GM19324 (cell line): ENCODE data around the gene ALG10.
"Not testable (repeated sequence)": the region's sequence is repeated elsewhere in the genome, so short reads cannot be mapped to it uniquely, and the experiment has no call there.

ENCODE experiments used
- ATAC-seq: cut with Tn5 transposase; IDR thresholded peaks from one replicate; pipeline ENCODE4 v1.9.1; 2021; ENCODE audit warnings: mild to moderate bottlenecking, moderate library complexity; ENCODE audit not compliant: unreplicated experiment, low FRiP score

The ALG10 gene

GRCh38 chr12:34022079-34022830, at the start of gene ALG10:
Gene ALG10, plus strand, starts transcription at chr12:34022496. Its CDS starts 104 bp downstream, at chr12:34022600.
- peak; percentile 100 for ATAC-seq

GRCh38 chr12:33972884-33973283, 49.4 kb upstream of the ALG10 start:
- not testable (repeated sequence) for ATAC-seq

GRCh38 chr12:33977887-33978286, 44.4 kb upstream of the ALG10 start:
- no peak for ATAC-seq

- ATAC-seq, result no peak
Measured at GRCh38 chr12:33988197-33988805, 34.0 kb upstream of the ALG10 start.

GRCh38 chr12:33988913-33989312, 33.4 kb upstream of the ALG10 start:
- ATAC-seq, result no peak

GRCh38 chr12:33994857-33995808, 27.2 kb upstream of the ALG10 start:
- no peak for ATAC-seq

- not testable (repeated sequence) for ATAC-seq
Measured at GRCh38 chr12:34008835-34009234, 13.5 kb upstream of the ALG10 start.

- no peak for ATAC-seq
Measured at GRCh38 chr12:34016361-34016760, 5.9 kb upstream of the ALG10 start.

- ATAC-seq, result no peak
Measured at GRCh38 chr12:34021071-34021470, 1.2 kb upstream of the ALG10 start.

- not testable (repeated sequence) for ATAC-seq
Measured at GRCh38 chr12:34027661-34028060, 5.4 kb downstream of the ALG10 start.

GRCh38 chr12:34030591-34030990, 8.3 kb downstream of the ALG10 start:
- no peak for ATAC-seq

GRCh38 chr12:34033628-34034296, 11.5 kb downstream of the ALG10 start:
- ATAC-seq, result no peak

- not testable (repeated sequence) for ATAC-seq
Measured at GRCh38 chr12:34038357-34038756, 16.1 kb downstream of the ALG10 start.

- ATAC-seq, result no peak
Measured at GRCh38 chr12:34046570-34046969, 24.3 kb downstream of the ALG10 start.

GRCh38 chr12:34047855-34048254, 25.6 kb downstream of the ALG10 start:
- not testable (repeated sequence) for ATAC-seq

- ATAC-seq, result no peak
Measured at GRCh38 chr12:34048714-34049113, 26.4 kb downstream of the ALG10 start.

- no peak for ATAC-seq
Measured at GRCh38 chr12:34051486-34051885, 29.2 kb downstream of the ALG10 start.

- no peak for ATAC-seq
Measured at GRCh38 chr12:34054938-34055337, 32.6 kb downstream of the ALG10 start.
